ENCODE measurements around the gene NPW. TPM values are rescaled to one million over a fixed set of nuclear protein-coding genes. Genes with fewer than 3 reads are reported as not detected.

NPW gene
- total RNA-seq, 1 donor from 2014 or later = 5.0 TPM

DNA sequence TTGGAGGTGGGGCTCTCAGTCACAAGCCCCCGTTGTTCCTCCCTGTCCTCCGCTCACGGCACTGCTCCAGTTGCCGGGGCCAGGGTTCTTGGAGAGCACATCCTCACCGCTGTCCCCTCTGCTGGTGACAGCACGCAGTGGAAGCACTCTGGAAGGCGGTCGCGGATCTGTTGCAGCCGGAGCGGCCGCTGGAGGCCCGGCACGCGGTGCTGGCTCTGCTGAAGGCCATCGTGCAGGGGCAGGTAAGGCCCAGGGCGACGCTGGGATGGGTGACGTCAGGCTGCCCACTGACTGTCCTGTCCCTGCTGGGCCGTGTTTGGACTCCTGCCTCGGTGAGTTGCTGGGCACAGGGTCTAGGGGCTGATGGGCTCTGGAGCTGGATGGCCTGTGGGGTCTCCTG is 33.6 kb downstream of the NPW start:
- peaks cover 6% of the 10 kb centered on the region for H3K4me1 Mint-ChIP-seq (ENCODE audit: low read depth)
- H3K4me3 Mint-ChIP-seq (ENCODE audit: low read depth) = no peak overlapping the region
- H3K27ac Mint-ChIP-seq = no peak overlapping the region

DNA sequence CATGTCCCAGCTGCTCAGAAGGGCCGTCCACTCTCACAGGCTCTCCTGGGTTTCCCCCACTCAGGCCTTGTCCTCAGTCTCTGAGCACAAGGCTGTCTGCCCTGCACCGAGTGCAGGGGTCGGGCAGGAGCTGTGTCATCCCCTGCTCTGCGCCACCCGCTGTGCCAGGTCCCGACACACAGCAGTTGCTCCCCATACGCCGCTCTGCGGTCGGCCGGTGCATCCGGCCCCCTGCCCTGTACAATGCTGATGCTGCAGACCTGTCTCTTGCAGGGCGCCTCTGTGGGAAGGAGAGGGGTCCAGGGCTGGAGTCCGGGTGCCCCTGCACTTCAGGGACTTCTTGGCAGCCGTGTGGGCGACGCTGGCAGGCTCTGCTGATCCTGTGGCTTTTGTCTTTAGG is 34.3 kb downstream of the NPW start:
- no peak for TF ChIP-seq CTCF (IDR thresholded peaks at IDR 0.05; ENCODE audit: unreplicated experiment)
- H3K27me3 Mint-ChIP-seq = no peaks in the 10 kb centered on the region

More for the DNA sequence above, 33.6 kb downstream of the NPW start:
- Mint-ChIP-seq H3K36me3 (ENCODE audit: insufficient read depth) (peaks cover 2% of the 10 kb centered on the region), H3K9me3 (ENCODE audit: low read depth) (no peaks in the 10 kb centered on the region), H3K27me3 (no peaks in the 10 kb centered on the region)
- no peak for TF ChIP-seq CTCF (IDR thresholded peaks at IDR 0.05; ENCODE audit: unreplicated experiment)
- DNase-seq (ENCODE audit: low spot score, unreplicated experiment) = no peak

GRCh38 chr16:2054543-2055245 is 35.1 kb downstream of the NPW start:
- H3K4me1 Mint-ChIP-seq (ENCODE audit: low read depth) = no peaks in the 10 kb centered on the region
- DNase-seq (ENCODE audit: low spot score, unreplicated experiment) = no peak
- TF ChIP-seq CTCF (IDR thresholded peaks at IDR 0.05; ENCODE audit: unreplicated experiment) = no peak
- H3K27me3 Mint-ChIP-seq = no peaks in the 10 kb centered on the region
- no peaks in the 10 kb centered on the region for H3K9me3 Mint-ChIP-seq (ENCODE audit: low read depth)
- no peak overlapping the region for H3K27ac Mint-ChIP-seq
- H3K36me3 Mint-ChIP-seq (ENCODE audit: insufficient read depth) = peaks cover 6% of the 10 kb centered on the region
- H3K4me3 Mint-ChIP-seq (ENCODE audit: low read depth) = no peak overlapping the region

More for the DNA sequence above, 34.3 kb downstream of the NPW start:
- Mint-ChIP-seq H3K27ac (no peak overlapping the region), H3K36me3 (ENCODE audit: insufficient read depth) (peaks cover 6% of the 10 kb centered on the region), H3K4me1 (ENCODE audit: low read depth) (no peaks in the 10 kb centered on the region), H3K4me3 (ENCODE audit: low read depth) (no peak overlapping the region), H3K9me3 (ENCODE audit: low read depth) (no peaks in the 10 kb centered on the region)
- DNase-seq (ENCODE audit: low spot score, unreplicated experiment) = no peak

GRCh38 chr16:2056077-2056476 is 36.5 kb downstream of the NPW start:
- TF ChIP-seq CTCF (IDR thresholded peaks at IDR 0.05; ENCODE audit: unreplicated experiment) = no peak
- H3K27ac Mint-ChIP-seq = no peak overlapping the region

GRCh38 chr16:2056681-2057407 is 37.3 kb downstream of the NPW start:
- no peaks in the 10 kb centered on the region for H3K27me3 Mint-ChIP-seq
- H3K9me3 Mint-ChIP-seq (ENCODE audit: low read depth) = no peaks in the 10 kb centered on the region
- H3K4me3 Mint-ChIP-seq (ENCODE audit: low read depth) = no peak overlapping the region
- H3K27ac Mint-ChIP-seq = no peak overlapping the region
- DNase-seq (ENCODE audit: low spot score, unreplicated experiment) = no peak
- no peaks in the 10 kb centered on the region for H3K4me1 Mint-ChIP-seq (ENCODE audit: low read depth)
- peaks cover 6% of the 10 kb centered on the region for H3K36me3 Mint-ChIP-seq (ENCODE audit: insufficient read depth)
- TF ChIP-seq CTCF (IDR thresholded peaks at IDR 0.05; ENCODE audit: unreplicated experiment) = peak; percentile 34

More at GRCh38 chr16:2056077-2056476, 36.5 kb downstream of the NPW start:
- no peak for DNase-seq (ENCODE audit: low spot score, unreplicated experiment)
- H3K36me3 Mint-ChIP-seq (ENCODE audit: insufficient read depth) = peaks cover 6% of the 10 kb centered on the region
- no peaks in the 10 kb centered on the region for H3K9me3 Mint-ChIP-seq (ENCODE audit: low read depth)
- H3K4me3 Mint-ChIP-seq (ENCODE audit: low read depth) = no peak overlapping the region
- no peaks in the 10 kb centered on the region for H3K4me1 Mint-ChIP-seq (ENCODE audit: low read depth)
- no peaks in the 10 kb centered on the region for H3K27me3 Mint-ChIP-seq
